Epithelial cell of proximal tubule (primary cell): ENCODE measurements around the gene ZNHIT2. TPM values are rescaled to one million over a fixed set of nuclear protein-coding genes. Genes with fewer than 3 reads are reported as not detected.

ENCODE experiments used
- DNase-seq: peaks from one replicate; pipeline ENCODE4 v3.0.0-alpha.2; 2011; ENCODE audit warnings: low read depth
- H3K4me3 ChIP-seq: 2 replicates; pipeline ENCODE4 v1.5.1; 2011; ENCODE audit warnings: low read depth, mild to moderate bottlenecking, low read length
- CTCF ChIP-seq: conservative IDR thresholded peaks from 2 replicates; pipeline ENCODE4 v1.5.1; 2012; ENCODE audit warnings: low read depth, mild to moderate bottlenecking, low read length
- total RNA-seq: library from RNA; depleted of rRNA; stranded (reverse); fragments of >200 nt; gene quantifications from 2 replicates; pipeline ENCODE4 v1.2.3, GENCODE V29; 2015

The ZNHIT2 gene
- total RNA-seq, 1 donor from 2014 or later: 37.1 TPM

GRCh38 chr11:65087827-65088226 is 29.7 kb downstream of the ZNHIT2 start:
- no peak overlapping the region for H3K4me3 ChIP-seq
- no peak for TF ChIP-seq CTCF

GRCh38 chr11:65087216-65087615 is 30.3 kb downstream of the ZNHIT2 start:
- no peak for TF ChIP-seq CTCF
- no peak for DNase-seq

More at GRCh38 chr11:65087827-65088226, 29.7 kb downstream of the ZNHIT2 start:
- no peak for DNase-seq

GRCh38 chr11:65086809-65087208 is 30.7 kb downstream of the ZNHIT2 start:
- no peak overlapping the region for H3K4me3 ChIP-seq
- TF ChIP-seq CTCF: no peak
- DNase-seq: no peak

More at GRCh38 chr11:65087216-65087615, 30.3 kb downstream of the ZNHIT2 start:
- no peak overlapping the region for H3K4me3 ChIP-seq

- no peak overlapping the region for H3K4me3 ChIP-seq
Measured at GRCh38 chr11:65085446-65085845, 32.1 kb downstream of the ZNHIT2 start.

GRCh38 chr11:65084598-65085375 is 32.7 kb downstream of the ZNHIT2 start:
- H3K4me3 ChIP-seq: peak overlapping the region; percentile 81
- no peak for TF ChIP-seq CTCF
- DNase-seq: no peak

More at GRCh38 chr11:65085446-65085845, 32.1 kb downstream of the ZNHIT2 start:
- no peak for DNase-seq
- TF ChIP-seq CTCF: no peak

GRCh38 chr11:65083834-65084597 is 33.5 kb downstream of the ZNHIT2 start, which contains the start of the genes CDCA5 and ZFPL1:
Gene CDCA5 (minus strand): TSS chr11:65084040. CDS start chr11:65083978, 62 bp downstream.
Gene ZFPL1 (plus strand): TSS chr11:65084222. CDS start chr11:65084699, 477 bp downstream.
- peak within 1 kb of the TSS; percentile 81 for H3K4me3 ChIP-seq
- TF ChIP-seq CTCF: no peak
- peak; percentile 54 for DNase-seq
